Caco-2 (cell line): ENCODE measurements around the gene ACR. TPM values are rescaled to one million over a fixed set of nuclear protein-coding genes. Genes with fewer than 3 reads are reported as not detected.

Source experiments
- BruUV-seq: library from RNA; stranded (reverse); fragments of 400-500 nt; replicated peaks from 2 replicates; lab custom pipeline; 2021; lab: Mats Ljungman, UMichigan
- CTCF ChIA-PET: fragments of 300-600 bp; sonication (Branson Sonifier 250); formaldehyde crosslinking; loops from one replicate; lab custom pipeline; 2022; ENCODE audit warnings: antibody characterized with exemption; lab: Charles Lee
- POLR2A ChIA-PET: fragments of 300-600 bp; sonication (Branson Sonifier 250); formaldehyde crosslinking; loops from one replicate; lab custom pipeline; 2022; ENCODE audit warnings: antibody characterized with exemption; lab: Charles Lee
- DNase-seq, 2 experiments: peaks; one replicate each; pipeline versions ENCODE4 v3.0.0 to v3.0.0-alpha.2; 2020 to 2022
- H3K27me3 ChIP-seq: replicated peaks from 2 replicates; pipeline ENCODE4 v1.6.0; 2011; ENCODE audit warnings: low read length; ENCODE audit not compliant: control insufficient read depth, insufficient read depth
- H3K36me3 ChIP-seq: 2 replicates; pipeline ENCODE4 v1.5.1; 2011; ENCODE audit warnings: low read length; ENCODE audit not compliant: control insufficient read depth, insufficient read depth
- H3K4me1 ChIP-seq: fragments of 250-450 bp; sonication (Bioruptor Pico); 2 replicates; pipeline ENCODE4 v1.5.1; 2020; ENCODE audit warnings: mild to moderate bottlenecking
- H3K4me3 ChIP-seq: 2 replicates; pipeline ENCODE4 v1.5.1; 2011; ENCODE audit warnings: low read depth, mild to moderate bottlenecking, control low read depth, low read length
- H3K9me3 ChIP-seq: fragments of 250-450 bp; sonication (Bioruptor Pico); 2 replicates; pipeline ENCODE4 v1.5.1; 2020; ENCODE audit warnings: mild to moderate bottlenecking, moderate library complexity
- H3K27ac Mint-ChIP-seq: one replicate; pipeline ENCODE4 v1.8.0; 2022; ENCODE audit warnings: mixed read lengths; ENCODE audit not compliant: unreplicated experiment
- H3K27me3 Mint-ChIP-seq: one replicate; pipeline ENCODE4 v1.8.0; 2022; ENCODE audit warnings: mixed read lengths; ENCODE audit not compliant: insufficient read depth, unreplicated experiment
- H3K36me3 Mint-ChIP-seq: one replicate; pipeline ENCODE4 v1.8.0; 2022; ENCODE audit warnings: mild to moderate bottlenecking, mixed read lengths; ENCODE audit not compliant: insufficient read depth, unreplicated experiment
- H3K4me1 Mint-ChIP-seq: one replicate; pipeline ENCODE4 v1.8.0; 2022; ENCODE audit warnings: low read depth, mixed read lengths; ENCODE audit not compliant: unreplicated experiment
- H3K4me3 Mint-ChIP-seq: one replicate; pipeline ENCODE4 v1.8.0; 2022; ENCODE audit warnings: mild to moderate bottlenecking, moderate library complexity, mixed read lengths; ENCODE audit not compliant: unreplicated experiment
- H3K9me3 Mint-ChIP-seq: one replicate; pipeline ENCODE4 v1.8.0; 2022; ENCODE audit warnings: mixed read lengths; ENCODE audit not compliant: unreplicated experiment
- CTCF ChIP-seq, 2 experiments: fragments of 200-600 bp in 1 of 2; IDR thresholded peaks; 1 replicate in 1 of 2; 2 replicates in 1 of 2; pipeline versions ENCODE4 v1.5.1 to v1.8.0; 2011 to 2022; ENCODE audit warnings: antibody characterized with exemption in 1 of 2, control low read depth in 1 of 2, inconsistent platforms in 1 of 2, low read depth in 1 of 2, low read length in 1 of 2, mild to moderate bottlenecking in 1 of 2, moderate library complexity in 1 of 2; ENCODE audit not compliant: insufficient read depth in 1 of 2, severe bottlenecking in 1 of 2, unreplicated experiment in 1 of 2
- intact Hi-C: fragments of 100-400 bp; cut with micrococcal nuclease; formaldehyde crosslinking; loops from one replicate; pipeline ENCODE4 v1.10.0; 2022; ENCODE audit not compliant: unreplicated experiment
- total RNA-seq: library from RNA; stranded (reverse); gene quantifications from 2 replicates; pipeline ENCODE4 v1.2.3, GENCODE V29; 2022

ACR gene
- total RNA-seq, 1 experiment from 2014 or later, result not detected

- DNase-seq, result no peak
- H3K9me3 ChIP-seq, result no peaks in the 10 kb centered on the region
- CTCF ChIA-PET, result no interaction called here
- no peak for TF ChIP-seq CTCF (IDR thresholded peaks at IDR 0.05; ENCODE audit: insufficient read depth in 1 of 2, low read depth in 1 of 2, low read length in 1 of 2, severe bottlenecking in 1 of 2, unreplicated experiment in 1 of 2)
- H3K4me1 Mint-ChIP-seq, result no peaks in the 10 kb centered on the region
- peaks cover 4% of the 10 kb centered on the region; the same call in 1 of the 2 replicates for H3K4me1 ChIP-seq
- no peaks in the 10 kb centered on the region for H3K9me3 Mint-ChIP-seq
- no peak overlapping the region for H3K4me3 Mint-ChIP-seq
- H3K36me3 ChIP-seq, result no peaks in the 10 kb centered on the region; the same call in 1 of the 2 replicates
- no peaks in the 10 kb centered on the region for H3K27me3 Mint-ChIP-seq
- no TSS peak for BruUV-seq
- intact Hi-C loops, result no loop called here
- H3K4me3 ChIP-seq, result no peak overlapping the region
- POLR2A ChIA-PET, result interaction anchor here (0.5 kb wide), 1 partner anchor 28 kb away, joined by 3 read pairs; no protein-coding TSS in a partner anchor
- no peaks in the 10 kb centered on the region for H3K27me3 ChIP-seq
- H3K27ac Mint-ChIP-seq, result no peak overlapping the region
- peaks cover 6% of the 10 kb centered on the region for H3K36me3 Mint-ChIP-seq
Measured at GRCh38 chr22:50703726-50704509, 34.1 kb upstream of the ACR start.

GRCh38 chr22:50704510-50705218 lies 33.3 kb upstream of the ACR start:
- H3K4me3 Mint-ChIP-seq, result no peak overlapping the region
- H3K4me1 Mint-ChIP-seq, result no peaks in the 10 kb centered on the region
- no peak for DNase-seq
- Histone ChIP-seq H3K36me3 (no peaks in the 10 kb centered on the region; the same call in 1 of the 2 replicates), H3K9me3 (no peaks in the 10 kb centered on the region), H3K27me3 (no peaks in the 10 kb centered on the region), H3K4me3 (no peak overlapping the region), H3K4me1 (peaks cover 4% of the 10 kb centered on the region; the same call in 1 of the 2 replicates)
- peaks cover 6% of the 10 kb centered on the region for H3K36me3 Mint-ChIP-seq
- no peaks in the 10 kb centered on the region for H3K9me3 Mint-ChIP-seq
- intact Hi-C loops, result no loop called here
- no peak for TF ChIP-seq CTCF (IDR thresholded peaks at IDR 0.05; ENCODE audit: insufficient read depth in 1 of 2, low read depth in 1 of 2, low read length in 1 of 2, severe bottlenecking in 1 of 2, unreplicated experiment in 1 of 2)
- POLR2A ChIA-PET, result no interaction called here
- CTCF ChIA-PET, result no interaction called here
- BruUV-seq, result no TSS peak
- H3K27ac Mint-ChIP-seq, result no peak overlapping the region
- H3K27me3 Mint-ChIP-seq, result no peaks in the 10 kb centered on the region

GRCh38 chr22:50705219-50705691 lies 32.7 kb upstream of the ACR start:
- H3K4me3 ChIP-seq, result no peak overlapping the region
- no peak overlapping the region for H3K4me3 Mint-ChIP-seq
- no peaks in the 10 kb centered on the region for H3K27me3 Mint-ChIP-seq
- no peaks in the 10 kb centered on the region for H3K4me1 Mint-ChIP-seq
- H3K27ac Mint-ChIP-seq, result no peak overlapping the region
- H3K9me3 Mint-ChIP-seq, result no peaks in the 10 kb centered on the region
- no TSS peak for BruUV-seq
- H3K4me1 ChIP-seq, result peaks cover under 1% of the 10 kb centered on the region; the same call in 1 of the 2 replicates
- ChIA-PET CTCF (no interaction called here), POLR2A (no interaction called here)
- no peaks in the 10 kb centered on the region for H3K9me3 ChIP-seq
- intact Hi-C loops, result no loop called here
- no peaks in the 10 kb centered on the region for H3K27me3 ChIP-seq
- H3K36me3 Mint-ChIP-seq, result peaks cover 6% of the 10 kb centered on the region
- no peak for TF ChIP-seq CTCF (IDR thresholded peaks at IDR 0.05; ENCODE audit: insufficient read depth in 1 of 2, low read depth in 1 of 2, low read length in 1 of 2, severe bottlenecking in 1 of 2, unreplicated experiment in 1 of 2)
- DNase-seq, result no peak
- no peaks in the 10 kb centered on the region; the same call in 1 of the 2 replicates for H3K36me3 ChIP-seq
